Skeletal muscle satellite cell (primary cell): Measurements from ENCODE around the gene PDGFD.

Experiments
- H3K27me3 ChIP-seq: 2 replicates; pipeline ENCODE4 v1.7.0; 2013; ENCODE audit warnings: low read length; ENCODE audit not compliant: control insufficient read depth, insufficient read depth
- H3K36me3 ChIP-seq: 2 replicates; pipeline ENCODE4 v1.7.0; 2013; ENCODE audit warnings: mild to moderate bottlenecking, control low read depth, low read length; ENCODE audit not compliant: insufficient read depth
- H3K4me1 ChIP-seq: 2 replicates; pipeline ENCODE4 v1.7.0; 2013; ENCODE audit warnings: low read length; ENCODE audit not compliant: control insufficient read depth, insufficient read depth
- H3K4me2 ChIP-seq: 2 replicates; pipeline ENCODE4 v1.7.0; 2013; ENCODE audit warnings: mild to moderate bottlenecking, low read length
- H3K4me3 ChIP-seq: 2 replicates; pipeline ENCODE4 v1.7.0; 2013; ENCODE audit warnings: low read length
- H3K9ac ChIP-seq: 2 replicates; pipeline ENCODE4 v1.7.0; 2013; ENCODE audit warnings: mild to moderate bottlenecking, low read depth, low read length, moderate library complexity
- H3K9me3 ChIP-seq: replicated peaks from 2 replicates; pipeline ENCODE4 v1.7.0; 2013; ENCODE audit warnings: mild to moderate bottlenecking, control low read depth, low read length

PDGFD gene

GRCh38 chr11:104091281-104092096, 72.5 kb downstream of the PDGFD start:
- Histone ChIP-seq H3K4me3 (no peak overlapping the region), H3K27me3 (no peaks in the 10 kb centered on the region), H3K9ac (no peak overlapping the region), H3K4me1 (no peaks in the 10 kb centered on the region), H3K4me2 (no peak overlapping the region), H3K36me3 (no peaks in the 10 kb centered on the region), H3K9me3 (no peaks in the 10 kb centered on the region)

- no peak overlapping the region for H3K4me3 ChIP-seq
- H3K4me1 ChIP-seq = no peaks in the 10 kb centered on the region
- no peaks in the 10 kb centered on the region for H3K27me3 ChIP-seq
- H3K4me2 ChIP-seq = no peak overlapping the region
- H3K9ac ChIP-seq = no peak overlapping the region
- H3K36me3 ChIP-seq = no peaks in the 10 kb centered on the region
- H3K9me3 ChIP-seq = no peaks in the 10 kb centered on the region
Observed at GRCh38 chr11:104090767-104091166, 73.2 kb downstream of the PDGFD start.

- H3K36me3 ChIP-seq = no peaks in the 10 kb centered on the region
Observed at GRCh38 chr11:104089481-104089880, 74.5 kb downstream of the PDGFD start.

GRCh38 chr11:104086621-104087020, 77.3 kb downstream of the PDGFD start:
- H3K4me3 ChIP-seq = no peak overlapping the region
- no peaks in the 10 kb centered on the region for H3K9me3 ChIP-seq
- no peaks in the 10 kb centered on the region for H3K27me3 ChIP-seq
- no peak overlapping the region for H3K9ac ChIP-seq
- no peak overlapping the region for H3K4me2 ChIP-seq
- H3K36me3 ChIP-seq = no peaks in the 10 kb centered on the region
- H3K4me1 ChIP-seq = no peaks in the 10 kb centered on the region

More at GRCh38 chr11:104089481-104089880, 74.5 kb downstream of the PDGFD start:
- no peaks in the 10 kb centered on the region for H3K27me3 ChIP-seq
- no peaks in the 10 kb centered on the region for H3K4me1 ChIP-seq
- H3K4me3 ChIP-seq = no peak overlapping the region
- no peaks in the 10 kb centered on the region for H3K9me3 ChIP-seq
- H3K4me2 ChIP-seq = no peak overlapping the region
- no peak overlapping the region for H3K9ac ChIP-seq

GRCh38 chr11:104078995-104079394, 85.0 kb downstream of the PDGFD start:
- Histone ChIP-seq H3K9me3 (no peaks in the 10 kb centered on the region), H3K4me2 (no peak overlapping the region)

GRCh38 chr11:104078245-104078644, 85.7 kb downstream of the PDGFD start:
- Histone ChIP-seq H3K4me3 (no peak overlapping the region), H3K9ac (no peak overlapping the region), H3K36me3 (no peaks in the 10 kb centered on the region), H3K4me2 (no peak overlapping the region), H3K27me3 (no peaks in the 10 kb centered on the region), H3K9me3 (no peaks in the 10 kb centered on the region), H3K4me1 (no peaks in the 10 kb centered on the region)

More at GRCh38 chr11:104078995-104079394, 85.0 kb downstream of the PDGFD start:
- H3K9ac ChIP-seq = no peak overlapping the region
- H3K36me3 ChIP-seq = no peaks in the 10 kb centered on the region
- no peaks in the 10 kb centered on the region for H3K4me1 ChIP-seq
- no peaks in the 10 kb centered on the region for H3K27me3 ChIP-seq
- H3K4me3 ChIP-seq = no peak overlapping the region

GRCh38 chr11:104076455-104076854, 87.5 kb downstream of the PDGFD start:
- H3K4me1 ChIP-seq = no peaks in the 10 kb centered on the region

GRCh38 chr11:104075706-104076105, 88.2 kb downstream of the PDGFD start:
- H3K4me1 ChIP-seq = no peaks in the 10 kb centered on the region
- H3K4me3 ChIP-seq = no peak overlapping the region
- no peaks in the 10 kb centered on the region for H3K9me3 ChIP-seq
- no peaks in the 10 kb centered on the region for H3K36me3 ChIP-seq
- no peaks in the 10 kb centered on the region for H3K27me3 ChIP-seq
- no peak overlapping the region for H3K9ac ChIP-seq
- no peak overlapping the region for H3K4me2 ChIP-seq

More at GRCh38 chr11:104076455-104076854, 87.5 kb downstream of the PDGFD start:
- no peak overlapping the region for H3K9ac ChIP-seq
- H3K4me3 ChIP-seq = no peak overlapping the region
- H3K36me3 ChIP-seq = no peaks in the 10 kb centered on the region
- H3K4me2 ChIP-seq = no peak overlapping the region
- no peaks in the 10 kb centered on the region for H3K9me3 ChIP-seq
- no peaks in the 10 kb centered on the region for H3K27me3 ChIP-seq

GRCh38 chr11:104075091-104075490, 88.9 kb downstream of the PDGFD start:
- H3K9me3 ChIP-seq = no peaks in the 10 kb centered on the region
- H3K4me3 ChIP-seq = no peak overlapping the region
- no peak overlapping the region for H3K4me2 ChIP-seq
- H3K4me1 ChIP-seq = no peaks in the 10 kb centered on the region
- H3K9ac ChIP-seq = no peak overlapping the region
- no peaks in the 10 kb centered on the region for H3K27me3 ChIP-seq
- no peaks in the 10 kb centered on the region for H3K36me3 ChIP-seq

- Histone ChIP-seq H3K4me3 (no peak overlapping the region), H3K9me3 (no peaks in the 10 kb centered on the region), H3K4me2 (no peak overlapping the region), H3K36me3 (no peaks in the 10 kb centered on the region), H3K27me3 (no peaks in the 10 kb centered on the region), H3K9ac (no peak overlapping the region), H3K4me1 (no peaks in the 10 kb centered on the region)
Observed at GRCh38 chr11:104073950-104074705, 89.8 kb downstream of the PDGFD start.

- Histone ChIP-seq H3K4me2 (no peak overlapping the region), H3K36me3 (no peaks in the 10 kb centered on the region), H3K9me3 (no peaks in the 10 kb centered on the region), H3K9ac (no peak overlapping the region), H3K4me3 (no peak overlapping the region), H3K27me3 (no peaks in the 10 kb centered on the region), H3K4me1 (no peaks in the 10 kb centered on the region)
Observed at GRCh38 chr11:104067534-104067933, 96.4 kb downstream of the PDGFD start.
